ENCODE measurements around the gene SRPK2.

SRPK2 gene

DNA sequence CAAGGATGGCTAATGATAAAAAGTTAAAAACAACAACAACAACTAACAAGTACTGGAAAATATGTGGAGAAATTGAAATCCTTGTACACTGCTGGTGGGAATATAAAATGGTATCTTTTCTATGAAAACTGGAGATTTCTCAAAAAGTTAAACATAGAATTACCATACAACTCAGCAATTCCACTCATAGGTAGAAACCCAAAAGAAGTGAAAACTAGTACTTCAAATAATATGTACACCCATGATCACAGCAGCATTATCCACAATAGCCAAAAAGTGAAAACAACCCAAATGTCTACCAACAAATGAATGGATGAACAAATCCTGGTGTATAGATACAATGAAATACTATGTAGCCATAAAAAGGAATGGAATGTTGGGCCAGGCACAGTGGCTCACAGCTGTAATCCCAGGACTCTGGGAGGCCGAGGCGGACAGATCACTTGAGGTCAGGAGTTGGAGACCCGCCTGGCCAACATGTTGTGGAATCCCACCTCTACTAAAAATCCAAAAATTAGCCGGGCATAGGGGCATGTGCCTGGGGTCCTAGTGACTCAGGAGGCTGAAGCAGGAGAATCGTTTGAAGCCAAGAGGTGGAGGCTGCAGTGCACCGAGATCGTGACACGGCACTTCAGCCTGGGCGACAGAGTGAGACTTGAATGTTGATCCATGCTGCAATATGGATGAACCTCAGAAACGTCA is 66.8 kb downstream of the SRPK2 start:
- no peak overlapping the region for H3K4me3 ChIP-seq (ENCODE audit: low read depth, low read length)
- H3K4me1 ChIP-seq: no peaks in the 10 kb centered on the region
- H3K9me3 ChIP-seq: no peaks in the 10 kb centered on the region
- no peak for DNase-seq
- H3K36me3 ChIP-seq: no peaks in the 10 kb centered on the region
- H3K27me3 ChIP-seq: no peaks in the 10 kb centered on the region
- no peak for TF ChIP-seq CTCF (IDR thresholded peaks at IDR 0.05; ENCODE audit: low read depth, low read length)

DNA sequence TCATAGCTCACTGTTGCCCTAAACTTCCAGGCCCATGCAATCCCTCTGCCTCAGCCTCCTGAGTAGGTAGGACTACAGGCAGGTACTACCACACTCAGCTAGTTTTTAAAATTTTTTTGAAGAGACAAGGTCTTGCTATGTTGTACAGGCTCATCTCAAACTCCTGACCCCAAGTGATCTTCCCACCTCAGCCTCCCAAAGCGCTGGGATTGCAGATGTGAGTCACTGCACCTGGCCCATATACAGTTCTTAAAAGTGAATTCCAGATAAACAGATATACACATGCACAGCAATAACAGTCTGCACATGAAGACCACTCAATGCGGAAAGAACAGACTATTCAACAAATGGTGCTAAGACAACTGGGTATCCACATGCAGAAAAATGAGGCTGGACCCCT is 67.8 kb downstream of the SRPK2 start:
- Histone ChIP-seq H3K4me1 (peaks cover 4% of the 10 kb centered on the region; the same call in 1 of the 2 replicates), H3K9me3 (no peaks in the 10 kb centered on the region), H3K4me3 (ENCODE audit: low read depth, low read length) (no peak overlapping the region), H3K36me3 (no peaks in the 10 kb centered on the region), H3K27me3 (no peaks in the 10 kb centered on the region)
- DNase-seq: no peak
- TF ChIP-seq CTCF (IDR thresholded peaks at IDR 0.05; ENCODE audit: low read depth, low read length): no peak

DNA sequence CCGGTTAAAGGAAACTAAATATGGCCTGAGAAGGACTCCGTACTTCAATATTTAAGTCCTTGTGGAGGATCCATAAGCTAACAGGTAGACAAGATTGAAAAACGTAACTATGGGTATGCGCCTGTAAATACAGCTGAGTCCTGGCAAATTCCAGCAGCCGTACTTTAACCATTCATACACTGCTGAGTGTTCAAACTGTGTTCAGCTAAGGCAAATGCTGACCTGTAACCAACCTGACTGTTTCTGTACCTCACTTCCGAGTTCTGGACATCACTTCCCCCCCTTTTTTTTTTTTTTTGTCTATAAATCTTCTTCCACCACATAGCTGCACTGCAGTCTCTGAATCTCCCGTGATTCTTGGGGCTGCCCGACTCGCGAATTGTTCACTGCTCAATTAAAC is 69.1 kb downstream of the SRPK2 start:
- Histone ChIP-seq H3K4me1 (peaks cover 4% of the 10 kb centered on the region; the same call in 1 of the 2 replicates), H3K36me3 (no peaks in the 10 kb centered on the region), H3K27me3 (no peaks in the 10 kb centered on the region), H3K4me3 (ENCODE audit: low read depth, low read length) (no peak overlapping the region), H3K9me3 (no peaks in the 10 kb centered on the region)
- no peak for DNase-seq
- no peak for TF ChIP-seq CTCF (IDR thresholded peaks at IDR 0.05; ENCODE audit: low read depth, low read length)

DNA sequence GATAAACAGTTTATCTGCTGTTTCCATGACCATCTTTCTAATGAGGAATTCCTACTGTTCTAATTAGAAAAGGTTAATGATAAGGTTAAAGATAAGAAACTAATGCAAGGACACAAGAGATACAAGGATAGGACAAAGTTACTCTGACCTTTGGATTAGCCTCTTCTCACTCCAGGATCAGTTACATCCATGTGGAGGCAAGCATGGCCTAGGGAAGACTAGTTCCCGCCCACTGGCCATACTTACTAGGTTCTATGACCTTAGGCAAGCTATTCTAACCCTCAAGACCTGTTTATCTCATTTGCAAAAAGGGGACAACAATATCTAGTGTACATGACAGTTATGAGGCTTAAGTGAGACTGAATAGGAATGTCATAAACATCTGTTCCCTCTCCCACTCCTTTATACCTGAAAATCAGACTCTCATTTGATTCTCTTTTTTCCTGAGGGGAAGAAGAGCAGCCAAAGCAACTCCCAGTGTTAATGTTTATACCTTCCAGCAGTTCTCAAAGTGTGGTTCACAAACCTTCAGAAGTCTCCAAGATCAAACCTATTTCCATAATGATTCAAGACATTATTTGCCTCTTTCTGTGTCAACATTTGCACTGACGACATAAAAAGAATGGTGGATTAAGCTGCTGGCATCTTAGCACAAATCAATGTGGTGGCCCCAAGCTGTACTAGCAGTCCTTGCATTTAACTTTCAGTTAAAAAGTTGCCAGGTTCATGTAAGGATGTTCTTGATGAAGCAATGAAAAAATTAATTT is 72.0 kb downstream of the SRPK2 start:
- Histone ChIP-seq H3K27me3 (no peaks in the 10 kb centered on the region), H3K9me3 (no peaks in the 10 kb centered on the region), H3K4me1 (peaks cover 4% of the 10 kb centered on the region; the same call in 1 of the 2 replicates), H3K36me3 (no peaks in the 10 kb centered on the region), H3K4me3 (ENCODE audit: low read depth, low read length) (no peak overlapping the region)
- DNase-seq: no peak
- TF ChIP-seq CTCF (IDR thresholded peaks at IDR 0.05; ENCODE audit: low read depth, low read length): no peak

DNA sequence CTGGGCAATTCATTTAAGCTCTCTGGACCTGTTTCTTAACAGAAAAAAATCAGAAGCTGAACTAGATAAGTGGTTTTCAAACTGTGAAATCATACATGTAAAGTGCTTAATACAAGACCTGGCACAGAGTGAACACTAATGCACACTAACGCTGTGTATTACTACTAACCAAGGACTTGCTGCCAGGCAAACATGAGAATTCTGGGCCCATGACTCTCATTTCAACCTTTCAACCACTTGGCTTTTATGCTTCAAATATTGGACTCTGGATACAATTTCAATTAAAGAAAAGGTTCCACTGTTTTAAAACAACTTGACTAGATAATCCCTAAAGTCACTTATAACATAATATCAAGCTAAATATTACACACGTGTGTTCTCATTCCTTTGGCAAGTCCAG is 73.4 kb downstream of the SRPK2 start:
- no peak for DNase-seq
- Histone ChIP-seq H3K4me1 (peaks cover 4% of the 10 kb centered on the region; the same call in 1 of the 2 replicates), H3K36me3 (no peaks in the 10 kb centered on the region), H3K9me3 (no peaks in the 10 kb centered on the region), H3K4me3 (ENCODE audit: low read depth, low read length) (no peak overlapping the region), H3K27me3 (no peaks in the 10 kb centered on the region)
- TF ChIP-seq CTCF (IDR thresholded peaks at IDR 0.05; ENCODE audit: low read depth, low read length): no peak
